Measurements from ENCODE around the gene SLC47A2.

The SLC47A2 gene

DNA sequence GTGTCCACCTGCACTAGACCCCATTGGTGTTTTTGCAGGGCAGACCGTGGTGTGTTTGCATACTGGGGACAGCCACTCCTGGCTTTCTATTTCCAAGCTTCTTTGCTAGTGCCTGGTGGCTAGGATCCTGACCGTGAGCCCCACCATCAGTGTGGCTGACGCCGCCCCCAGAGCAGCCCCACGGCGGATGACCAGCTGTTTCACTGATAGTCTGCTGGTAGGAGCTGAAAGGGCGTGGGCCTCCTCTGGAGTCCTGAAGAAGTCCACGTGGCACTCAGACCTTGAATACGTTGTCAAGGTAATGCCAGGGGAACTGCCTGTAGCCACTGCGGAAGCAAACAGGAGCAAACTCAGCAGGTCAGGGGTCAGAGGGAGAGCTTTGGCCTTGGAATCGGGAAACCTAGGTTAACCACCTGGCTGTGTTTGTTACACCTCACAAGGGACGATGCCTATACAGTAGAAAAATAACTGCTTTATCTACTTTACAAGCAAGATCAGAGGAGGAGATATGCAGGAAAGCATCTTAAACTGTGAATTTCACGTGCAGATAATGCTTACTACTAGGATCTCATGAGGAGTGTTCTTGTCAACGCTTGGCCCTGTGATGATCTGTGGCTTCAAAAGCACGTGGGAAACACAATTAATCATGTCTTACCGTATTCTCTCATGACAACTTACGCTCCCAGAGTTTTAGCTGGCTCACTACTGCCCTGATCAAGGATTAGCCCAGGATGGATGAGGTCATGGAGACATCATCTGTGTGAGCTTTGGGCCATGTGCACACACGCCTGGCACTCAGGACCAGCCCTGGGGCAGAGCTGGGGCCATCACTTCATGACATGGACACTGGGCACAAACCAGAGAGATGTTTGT lies 37.6 kb downstream of the SLC47A2 start:
- DNase-seq (ENCODE audit: low read depth), result no peak
- TF ChIP-seq, protein P1, sequence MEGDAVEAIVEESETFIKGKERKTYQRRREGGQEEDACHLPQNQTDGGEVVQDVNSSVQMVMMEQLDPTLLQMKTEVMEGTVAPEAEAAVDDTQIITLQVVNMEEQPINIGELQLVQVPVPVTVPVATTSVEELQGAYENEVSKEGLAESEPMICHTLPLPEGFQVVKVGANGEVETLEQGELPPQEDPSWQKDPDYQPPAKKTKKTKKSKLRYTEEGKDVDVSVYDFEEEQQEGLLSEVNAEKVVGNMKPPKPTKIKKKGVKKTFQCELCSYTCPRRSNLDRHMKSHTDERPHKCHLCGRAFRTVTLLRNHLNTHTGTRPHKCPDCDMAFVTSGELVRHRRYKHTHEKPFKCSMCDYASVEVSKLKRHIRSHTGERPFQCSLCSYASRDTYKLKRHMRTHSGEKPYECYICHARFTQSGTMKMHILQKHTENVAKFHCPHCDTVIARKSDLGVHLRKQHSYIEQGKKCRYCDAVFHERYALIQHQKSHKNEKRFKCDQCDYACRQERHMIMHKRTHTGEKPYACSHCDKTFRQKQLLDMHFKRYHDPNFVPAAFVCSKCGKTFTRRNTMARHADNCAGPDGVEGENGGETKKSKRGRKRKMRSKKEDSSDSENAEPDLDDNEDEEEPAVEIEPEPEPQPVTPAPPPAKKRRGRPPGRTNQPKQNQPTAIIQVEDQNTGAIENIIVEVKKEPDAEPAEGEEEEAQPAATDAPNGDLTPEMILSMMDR (IDR thresholded peaks at IDR 0.05; ENCODE audit: insufficient read depth, low read depth, low read length, missing control alignments), result no peak
- no peak overlapping the region for H3K4me3 ChIP-seq (ENCODE audit: low read depth, low read length)

DNA sequence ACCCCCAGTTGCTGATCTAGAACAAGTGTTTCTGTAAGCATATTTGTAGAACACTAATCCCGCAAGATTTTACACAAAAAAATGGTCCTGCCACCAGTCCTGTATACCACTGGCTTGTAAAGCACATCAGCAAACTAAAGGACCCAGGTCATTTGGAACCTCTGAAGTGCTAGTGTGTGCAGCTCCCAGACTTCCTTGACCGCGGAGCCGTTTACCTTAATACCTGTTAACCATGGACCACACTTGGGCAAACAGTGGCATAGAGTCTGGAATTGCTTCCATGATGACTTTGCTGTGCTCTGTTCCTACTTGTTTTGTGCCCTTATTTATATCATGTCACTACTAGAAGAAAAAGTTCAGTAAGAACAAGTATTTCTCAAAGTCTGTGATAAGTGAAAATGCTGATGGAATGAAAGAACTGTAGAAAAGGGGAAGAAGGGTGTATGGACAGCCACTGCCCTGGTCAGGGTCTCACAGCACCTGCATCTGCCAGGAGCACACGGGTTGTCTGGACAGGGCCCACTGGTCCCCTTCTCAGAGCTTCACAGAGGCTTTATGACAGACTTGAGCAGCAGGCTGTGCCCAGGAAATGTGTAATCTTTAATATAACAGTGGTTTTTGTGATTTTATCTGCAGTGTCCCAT lies 38.5 kb downstream of the SLC47A2 start:
- no peak for DNase-seq (ENCODE audit: low read depth)
- TF ChIP-seq, protein P1 (IDR thresholded peaks at IDR 0.05; ENCODE audit: insufficient read depth, low read depth, low read length, missing control alignments), result no peak
- H3K4me3 ChIP-seq (ENCODE audit: low read depth, low read length), result no peak overlapping the region

DNA sequence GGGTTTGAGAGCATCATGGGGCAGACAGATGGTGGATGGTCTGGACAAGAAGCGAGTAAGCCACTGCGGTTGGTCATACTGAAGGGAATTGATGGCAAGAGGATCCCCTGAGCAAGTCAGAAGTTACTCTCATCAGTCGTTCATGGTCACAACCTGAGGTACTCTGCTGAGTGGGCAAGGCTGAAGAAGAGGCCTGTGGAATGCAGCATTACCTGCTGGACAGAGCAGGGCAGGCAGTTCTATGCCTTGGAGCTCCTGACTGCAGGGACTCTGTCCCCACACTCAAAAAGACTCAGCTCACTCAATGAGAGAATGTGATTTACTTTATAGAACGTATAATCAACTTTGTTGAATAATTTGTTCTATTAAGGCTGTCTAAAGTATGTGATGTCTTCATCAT lies 39.5 kb downstream of the SLC47A2 start:
- no peak for DNase-seq (ENCODE audit: low read depth)
- TF ChIP-seq, protein P1 (IDR thresholded peaks at IDR 0.05; ENCODE audit: insufficient read depth, low read depth, low read length, missing control alignments), result no peak
- H3K4me3 ChIP-seq (ENCODE audit: low read depth, low read length), result no peak overlapping the region

DNA sequence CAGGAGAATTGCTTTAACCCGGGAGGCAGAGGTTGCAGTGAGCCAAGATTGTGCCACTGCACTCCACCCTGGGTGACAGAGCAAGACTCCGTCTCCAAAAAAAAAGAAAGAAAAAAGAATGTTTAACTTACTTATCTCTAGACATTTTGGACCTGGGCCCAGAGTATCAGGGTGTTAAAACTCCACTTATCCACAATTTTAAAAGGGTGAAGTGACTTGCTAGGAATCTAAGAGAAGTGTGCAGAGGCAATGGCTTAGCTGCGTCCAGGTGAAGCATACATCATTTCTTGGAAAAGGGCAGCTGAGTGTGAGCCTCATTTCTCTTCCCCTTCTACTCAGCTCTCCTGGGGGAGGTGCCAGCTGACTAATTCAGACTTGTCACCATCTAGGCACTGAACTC lies 42.8 kb downstream of the SLC47A2 start:
- DNase-seq (ENCODE audit: low read depth), result no peak
- TF ChIP-seq, protein P1 (IDR thresholded peaks at IDR 0.05; ENCODE audit: insufficient read depth, low read depth, low read length, missing control alignments), result no peak
- H3K4me3 ChIP-seq (ENCODE audit: low read depth, low read length), result no peak overlapping the region

DNA sequence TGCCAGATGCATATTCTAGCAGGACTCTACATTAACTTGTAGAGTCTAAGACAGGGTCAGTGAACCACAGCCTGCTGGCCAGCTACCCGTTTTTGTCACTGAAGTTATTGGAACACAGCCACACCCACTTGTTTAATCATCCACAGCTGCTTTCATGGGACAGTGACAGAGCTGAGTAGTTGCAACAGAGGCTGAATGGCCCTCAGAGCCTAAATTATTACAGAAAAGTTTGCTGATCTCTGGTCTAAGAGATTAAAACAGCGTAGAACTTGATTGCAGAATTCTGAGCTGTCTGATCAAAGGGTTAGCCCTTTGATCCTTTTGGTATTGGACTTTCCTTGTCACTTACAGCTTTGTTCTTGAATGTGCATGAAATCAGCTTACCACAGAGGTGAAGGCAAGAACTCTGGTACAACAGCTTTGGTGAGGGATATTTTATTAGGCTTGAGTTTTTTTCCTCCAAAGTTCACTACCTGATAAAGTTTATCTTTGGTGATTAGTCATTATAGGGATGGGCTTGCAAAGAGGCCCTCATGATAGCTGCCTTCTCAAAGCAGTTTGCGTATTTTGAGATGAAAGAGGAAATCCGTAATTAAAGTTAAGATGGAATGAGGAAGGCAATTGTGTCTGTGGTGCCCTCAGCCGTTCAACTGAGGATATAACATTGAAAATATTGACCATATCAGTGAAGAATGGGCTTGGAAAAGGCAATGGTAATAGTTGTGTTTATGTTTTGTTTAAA lies 44.2 kb downstream of the SLC47A2 start:
- TF ChIP-seq, protein P1 (IDR thresholded peaks at IDR 0.05; ENCODE audit: insufficient read depth, low read depth, low read length, missing control alignments), result no peak
- no peak for DNase-seq (ENCODE audit: low read depth)
- H3K4me3 ChIP-seq (ENCODE audit: low read depth, low read length), result no peak overlapping the region

DNA sequence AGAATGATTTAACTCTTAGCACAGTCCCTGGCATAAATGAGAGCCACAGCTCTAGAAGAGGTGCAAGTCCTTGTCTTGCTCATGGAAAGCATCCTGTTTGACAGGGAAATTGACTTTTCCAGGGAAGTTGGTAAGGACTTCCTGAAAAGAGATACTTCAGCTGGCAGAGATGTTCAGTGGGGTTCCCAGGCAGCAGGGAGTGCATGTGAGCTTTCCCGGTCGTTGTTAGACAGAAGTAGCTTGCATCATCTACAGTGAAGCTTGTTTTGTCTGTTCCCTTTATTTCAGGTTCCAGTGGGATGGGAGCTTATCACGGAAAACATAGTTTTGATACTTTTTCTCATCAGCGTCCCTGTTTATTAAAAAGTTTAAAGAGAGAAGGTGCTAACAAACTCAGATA lies 45.0 kb downstream of the SLC47A2 start:
- TF ChIP-seq, protein P1 (IDR thresholded peaks at IDR 0.05; ENCODE audit: insufficient read depth, low read depth, low read length, missing control alignments), result no peak
- DNase-seq (ENCODE audit: low read depth), result no peak
- no peak overlapping the region for H3K4me3 ChIP-seq (ENCODE audit: low read depth, low read length)
